Raji (cell line): ENCODE results near the gene GNB1L.

Experiments
- POLR2A ChIP-seq: IDR thresholded peaks from 2 replicates; pipeline ENCODE4 v1.6.1; 2011; ENCODE audit warnings: low read depth, low read length, control low read depth; ENCODE audit not compliant: insufficient read depth

The GNB1L gene

GRCh38 chr22:19745155-19746101 is 109.2 kb downstream of the GNB1L start:
- no peak for TF ChIP-seq POLR2A

- TF ChIP-seq POLR2A, result no peak
These were observed 110.2 kb downstream of the GNB1L start for GRCh38 chr22:19744350-19745006.

DNA sequence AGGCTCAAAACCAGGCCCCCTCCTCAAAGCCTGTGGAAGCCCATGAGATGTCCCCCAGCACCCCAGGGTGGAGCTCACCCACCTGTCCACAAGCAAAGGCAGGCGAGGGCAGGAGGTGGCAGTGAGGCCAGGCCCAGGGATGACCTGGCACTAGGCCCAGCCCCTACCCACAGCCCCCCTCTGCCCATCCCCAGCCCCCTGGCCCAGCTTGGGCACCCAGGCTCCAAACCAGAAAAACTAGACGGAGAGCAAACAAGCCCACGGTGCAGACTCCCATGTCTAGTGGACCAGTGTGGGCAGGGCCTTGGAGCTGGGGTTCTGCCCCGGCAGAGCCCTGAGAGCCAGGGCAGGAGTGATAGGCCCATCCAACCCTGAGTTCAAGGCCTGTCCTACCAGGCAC is 111.0 kb downstream of the GNB1L start:
- TF ChIP-seq POLR2A, result no peak

DNA sequence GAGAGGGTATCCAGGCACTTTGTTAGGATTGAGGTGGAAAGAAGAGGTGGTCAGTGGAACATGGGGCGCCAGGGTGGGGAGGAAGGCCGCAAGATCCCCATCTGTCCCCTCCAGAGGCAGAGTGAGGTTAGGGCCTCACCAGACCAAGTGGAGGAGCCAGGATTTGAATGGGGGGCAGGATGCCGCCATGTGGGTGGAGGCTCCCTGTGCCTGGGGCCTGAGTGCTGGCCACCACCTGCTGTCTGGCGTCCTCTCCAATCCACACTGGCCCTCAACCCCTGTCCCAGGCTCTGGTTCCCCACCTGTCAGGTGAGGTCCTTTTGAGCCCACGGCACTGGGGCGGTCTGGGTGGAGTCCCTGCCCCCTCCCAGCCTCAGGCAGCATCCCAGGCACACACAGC is 111.6 kb downstream of the GNB1L start:
- no peak for TF ChIP-seq POLR2A

- TF ChIP-seq POLR2A, result no peak
These were observed 112.3 kb downstream of the GNB1L start for GRCh38 chr22:19742160-19743066.

DNA sequence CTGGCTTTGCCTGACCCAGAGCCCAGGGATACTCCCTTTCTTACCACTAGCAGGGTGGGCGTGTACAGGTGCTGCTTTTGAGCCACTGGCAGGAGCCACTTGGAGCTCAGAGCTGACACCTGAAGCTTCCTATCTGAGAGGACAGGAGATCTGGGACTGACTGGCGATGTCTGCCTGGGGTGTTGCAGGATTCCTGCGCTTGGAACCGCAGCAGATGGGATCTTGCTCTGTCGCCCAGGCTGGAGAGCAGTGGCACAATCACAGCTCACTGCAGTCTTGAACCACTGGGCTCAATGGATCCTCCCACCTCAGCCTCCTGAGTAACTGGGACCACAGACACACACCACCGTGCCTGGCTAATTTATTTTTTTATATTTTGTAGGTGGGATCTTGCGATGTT is 113.6 kb downstream of the GNB1L start:
- TF ChIP-seq POLR2A, result no peak

DNA sequence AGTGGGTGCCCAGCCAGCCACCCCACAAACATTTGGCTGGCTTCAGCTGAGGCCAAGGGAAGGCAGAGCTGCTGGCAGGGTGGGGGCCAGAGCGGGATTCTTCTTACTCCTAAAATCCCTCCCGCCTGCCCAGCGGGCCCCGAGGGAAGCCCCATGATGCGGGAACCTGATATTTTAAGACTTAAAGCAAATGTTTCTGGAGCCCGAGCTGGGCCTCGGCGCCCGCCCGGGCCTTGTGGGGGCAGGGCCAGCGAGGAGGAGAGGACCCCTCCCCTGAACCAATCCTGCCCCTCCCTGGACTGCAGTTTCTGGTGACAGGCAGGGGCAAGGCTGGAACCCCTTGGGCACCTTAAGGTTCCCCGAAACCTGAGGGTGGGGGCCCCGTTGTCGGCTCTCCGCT is 114.1 kb downstream of the GNB1L start:
- TF ChIP-seq POLR2A, result no peak

- no peak for TF ChIP-seq POLR2A
These were observed 114.7 kb downstream of the GNB1L start for GRCh38 chr22:19739911-19740449.

DNA sequence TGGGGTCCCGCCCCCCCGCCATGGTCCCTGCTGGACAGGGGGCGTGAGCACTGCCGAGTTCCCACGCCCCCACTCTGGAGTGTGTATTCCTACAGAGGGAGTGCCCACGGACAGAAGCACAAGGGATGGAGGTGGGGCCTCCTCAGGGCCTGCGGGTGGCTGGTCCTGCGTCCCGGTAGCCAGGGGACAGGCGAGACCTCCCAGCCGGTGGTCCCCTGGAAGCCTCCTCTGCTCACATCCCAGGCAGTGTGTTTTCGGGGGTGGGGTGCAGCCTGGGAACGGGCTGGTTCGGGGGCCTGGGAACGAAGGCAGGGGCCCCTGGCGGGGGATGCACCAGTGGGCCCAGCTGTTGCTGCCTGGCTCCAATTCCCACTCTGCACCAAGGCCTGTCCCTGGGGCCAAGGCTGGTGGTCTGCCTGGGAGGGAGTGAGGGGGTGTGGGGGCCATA is 115.2 kb downstream of the GNB1L start:
- no peak for TF ChIP-seq POLR2A

DNA sequence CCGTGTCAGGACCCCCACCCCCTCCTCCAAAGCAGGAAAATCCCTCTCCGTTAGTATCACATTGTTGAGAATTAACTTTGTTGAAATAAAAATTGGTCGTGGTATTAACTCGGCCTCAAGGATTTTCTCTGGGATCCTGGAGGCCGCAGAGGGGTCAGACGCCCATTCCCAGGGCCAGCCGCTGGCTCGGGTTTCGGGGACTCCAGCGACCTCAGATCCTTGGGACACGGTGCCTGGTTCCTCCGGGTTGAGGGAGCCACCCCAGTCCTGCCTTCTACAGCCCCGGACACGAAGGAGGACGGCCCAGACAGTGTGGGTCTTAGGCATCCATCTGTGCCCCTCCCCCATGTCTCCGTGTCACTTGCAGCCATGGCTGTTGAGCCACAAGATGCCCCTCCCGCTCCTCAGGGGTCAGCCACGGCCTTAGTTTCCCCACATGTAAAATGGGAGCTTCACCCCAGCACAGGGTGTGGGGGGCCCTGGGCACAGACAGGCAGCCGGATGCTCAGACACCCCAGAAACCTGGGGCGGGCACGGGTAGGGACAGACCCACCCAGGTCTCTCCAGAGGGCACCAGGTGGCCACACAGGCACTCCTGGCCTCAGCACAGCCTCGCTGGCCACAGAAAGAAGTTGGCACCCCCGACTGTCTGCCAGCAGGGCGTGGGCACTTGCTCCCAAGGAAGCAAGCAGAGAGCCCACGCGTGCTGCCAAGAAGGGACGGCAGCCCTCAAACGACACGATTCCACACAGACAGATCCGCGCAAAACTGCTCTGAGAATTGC is 115.8 kb downstream of the GNB1L start:
- TF ChIP-seq POLR2A, result no peak

DNA sequence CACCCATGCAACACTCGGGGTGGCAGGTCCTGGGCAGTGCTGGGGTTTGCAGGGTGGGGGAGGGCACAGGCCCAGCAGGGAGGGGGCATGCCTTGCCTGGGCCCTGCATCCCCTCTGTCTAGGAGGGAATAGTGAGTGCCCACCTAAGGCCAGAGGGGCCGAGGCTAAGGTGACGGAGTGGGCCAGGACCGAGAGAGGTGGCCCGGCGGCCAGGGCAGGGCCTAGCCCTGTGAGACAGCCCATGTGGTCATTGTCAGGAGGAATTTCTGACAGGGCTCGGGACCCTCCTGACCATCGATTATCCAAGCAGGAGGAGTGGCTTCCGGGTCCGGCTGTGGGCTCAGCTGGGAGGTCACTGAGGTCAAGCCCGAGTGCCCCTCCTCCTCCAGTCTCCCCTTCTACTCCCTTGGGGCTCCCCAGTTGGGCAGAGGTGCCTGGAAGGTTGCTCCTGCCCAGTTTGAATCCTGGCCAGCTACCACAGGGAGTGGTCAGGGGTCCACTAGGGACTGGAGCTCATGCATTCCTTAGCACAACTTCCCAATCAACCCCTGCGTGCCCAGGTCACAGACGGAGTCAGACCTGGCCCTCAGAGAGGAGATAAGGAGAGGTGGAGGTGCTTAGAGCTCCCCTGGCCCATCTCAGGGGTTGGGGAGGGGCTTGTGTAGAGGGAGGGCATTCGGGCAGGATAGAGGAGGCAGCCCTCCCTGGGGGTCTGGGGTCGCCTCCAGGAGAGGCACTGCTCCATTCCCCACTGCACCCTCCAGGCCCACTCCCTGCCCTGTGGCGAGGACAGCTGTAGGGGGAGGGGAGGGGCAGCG is 116.6 kb downstream of the GNB1L start:
- TF ChIP-seq POLR2A, result no peak

DNA sequence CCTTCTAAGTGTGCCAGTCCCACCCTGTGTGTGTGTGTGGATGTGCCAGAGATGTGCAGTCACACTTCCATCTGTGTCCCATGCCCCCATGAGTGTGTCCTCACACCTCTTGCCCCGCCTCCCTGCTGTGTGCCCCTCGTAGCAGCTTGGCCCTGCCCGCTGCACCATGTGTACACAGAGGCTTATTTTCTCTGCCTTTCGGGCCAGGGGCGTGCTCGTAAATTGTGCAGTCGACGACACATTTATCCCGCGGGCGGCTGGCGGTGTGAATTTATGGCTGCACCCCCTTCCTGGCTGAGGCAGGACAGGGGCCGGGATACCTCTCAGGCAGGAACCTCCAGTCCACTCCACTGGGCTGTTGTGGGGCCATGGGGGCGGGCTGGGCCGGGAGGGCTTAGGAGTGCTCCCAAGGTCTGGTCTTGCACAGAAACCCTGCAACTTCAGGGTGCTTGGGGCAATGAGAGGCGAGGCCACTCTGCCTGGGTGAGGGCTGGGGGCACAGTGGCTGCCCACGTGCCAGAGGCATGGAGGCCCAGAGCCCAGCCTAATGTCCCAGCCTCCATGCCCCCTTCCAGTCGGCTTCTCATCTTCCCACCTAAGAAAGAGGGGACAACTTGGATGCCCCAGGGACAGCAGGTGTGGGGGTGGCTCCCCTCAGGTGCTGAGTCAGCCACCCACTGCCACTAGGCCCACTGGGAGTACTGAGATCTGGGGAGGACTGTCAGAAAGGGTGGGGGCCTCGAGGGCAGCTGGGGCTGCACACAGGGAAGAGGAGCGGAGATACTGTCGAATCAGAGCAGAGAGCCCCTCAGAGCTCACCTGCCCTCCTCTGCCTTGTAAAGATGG is 118.8 kb downstream of the GNB1L start:
- no peak for TF ChIP-seq POLR2A
